ENCODE results near the gene STAT2. TPM values are rescaled to one million over a fixed set of nuclear protein-coding genes. Genes with fewer than 3 reads are reported as not detected.
"Not testable (repeated sequence)": the region's sequence is repeated elsewhere in the genome, so short reads cannot be mapped to it uniquely, and the experiment has no call there.

Gene STAT2
- total RNA-seq, 1 donor from 2014 or later = 257 TPM

- H2AFZ ChIP-seq (ENCODE audit: low read depth, low read length) = no peak overlapping the region
- no peak overlapping the region for H3K4me3 Mint-ChIP-seq (ENCODE audit: unreplicated experiment)
- peaks cover 9% of the 10 kb centered on the region for H4K20me1 ChIP-seq (ENCODE audit: insufficient read depth, low read length)
- no peak for FAIRE-seq
- H3K9me3 Mint-ChIP-seq (ENCODE audit: unreplicated experiment) = no peaks in the 10 kb centered on the region
- no peak for TF ChIP-seq EZH2 (IDR thresholded peaks at IDR 0.05; ENCODE audit: insufficient read depth, low read length)
- no peak for TF ChIP-seq CTCF (IDR thresholded peaks at IDR 0.05; ENCODE audit: insufficient read depth, low read depth, low read length)
- no peak overlapping the region for H3K4me3 ChIP-seq (ENCODE audit: insufficient read depth, low read depth, low read length)
- no peak overlapping the region for H3K27ac Mint-ChIP-seq (ENCODE audit: unreplicated experiment)
- peaks cover 36% of the 10 kb centered on the region for H3K36me3 Mint-ChIP-seq (ENCODE audit: low read depth, unreplicated experiment)
- no peak overlapping the region for H3K9ac ChIP-seq (ENCODE audit: low read length)
- H3K4me1 ChIP-seq (ENCODE audit: insufficient read depth, low read length) = no peaks in the 10 kb centered on the region
- H3K27ac ChIP-seq (ENCODE audit: low read depth, low read length) = no peak overlapping the region
- DNase-seq (ENCODE audit: low read depth) = no peak
- no peaks in the 10 kb centered on the region for H3K9me3 ChIP-seq (ENCODE audit: insufficient read depth, low read depth, low read length)
- peaks cover 7% of the 10 kb centered on the region for H3K4me1 Mint-ChIP-seq (ENCODE audit: low read depth, unreplicated experiment)
- no peaks in the 10 kb centered on the region for H3K27me3 ChIP-seq (ENCODE audit: insufficient read depth, low read length)
- no peaks in the 10 kb centered on the region for H3K27me3 Mint-ChIP-seq (ENCODE audit: low read depth, unreplicated experiment)
- H3K4me2 ChIP-seq (ENCODE audit: low read length) = no peak overlapping the region
- H3K36me3 ChIP-seq (ENCODE audit: insufficient read depth, low read length) = peaks cover 50% of the 10 kb centered on the region
- H3K79me2 ChIP-seq (ENCODE audit: insufficient read depth, low read length) = peaks cover 8% of the 10 kb centered on the region
These were observed 8.6 kb downstream of the STAT2 start for GRCh38 chr12:56351325-56351724.

GRCh38 chr12:56350662-56351061, 9.2 kb downstream of the STAT2 start:
- Histone ChIP-seq H3K9ac (ENCODE audit: low read length) (no peak overlapping the region), H3K36me3 (ENCODE audit: insufficient read depth, low read length) (peaks cover 43% of the 10 kb centered on the region), H2AFZ (ENCODE audit: low read depth, low read length) (no peak overlapping the region), H3K27ac (ENCODE audit: low read depth, low read length) (no peak overlapping the region), H3K9me3 (ENCODE audit: insufficient read depth, low read depth, low read length) (no peaks in the 10 kb centered on the region), H3K4me1 (ENCODE audit: insufficient read depth, low read length) (no peaks in the 10 kb centered on the region), H3K4me2 (ENCODE audit: low read length) (no peak overlapping the region), H3K27me3 (ENCODE audit: insufficient read depth, low read length) (no peaks in the 10 kb centered on the region), H4K20me1 (ENCODE audit: insufficient read depth, low read length) (peaks cover 5% of the 10 kb centered on the region), H3K79me2 (ENCODE audit: insufficient read depth, low read length) (peaks cover 2% of the 10 kb centered on the region), H3K4me3 (ENCODE audit: insufficient read depth, low read depth, low read length) (no peak overlapping the region)
- Mint-ChIP-seq H3K27ac (ENCODE audit: unreplicated experiment) (peak overlapping the region; percentile 24), H3K27me3 (ENCODE audit: low read depth, unreplicated experiment) (no peaks in the 10 kb centered on the region), H3K9me3 (ENCODE audit: unreplicated experiment) (no peaks in the 10 kb centered on the region), H3K4me3 (ENCODE audit: unreplicated experiment) (no peak overlapping the region), H3K36me3 (ENCODE audit: low read depth, unreplicated experiment) (peaks cover 38% of the 10 kb centered on the region), H3K4me1 (ENCODE audit: low read depth, unreplicated experiment) (peaks cover 3% of the 10 kb centered on the region)
- FAIRE-seq (no peak), DNase-seq (ENCODE audit: low read depth) (no peak)
- TF ChIP-seq CTCF (IDR thresholded peaks at IDR 0.05; ENCODE audit: insufficient read depth, low read depth, low read length) (no peak), EZH2 (IDR thresholded peaks at IDR 0.05; ENCODE audit: insufficient read depth, low read length) (no peak)

GRCh38 chr12:56348776-56349175, 11.1 kb downstream of the STAT2 start:
- Mint-ChIP-seq H3K27me3 (ENCODE audit: low read depth, unreplicated experiment) (no peaks in the 10 kb centered on the region), H3K4me1 (ENCODE audit: low read depth, unreplicated experiment) (peaks cover 3% of the 10 kb centered on the region), H3K9me3 (ENCODE audit: unreplicated experiment) (no peaks in the 10 kb centered on the region), H3K36me3 (ENCODE audit: low read depth, unreplicated experiment) (peaks cover 39% of the 10 kb centered on the region), H3K27ac (ENCODE audit: unreplicated experiment) (no peak overlapping the region), H3K4me3 (ENCODE audit: unreplicated experiment) (no peak overlapping the region)
- Histone ChIP-seq H2AFZ (ENCODE audit: low read depth, low read length) (no peak overlapping the region), H3K36me3 (ENCODE audit: insufficient read depth, low read length) (peaks cover 34% of the 10 kb centered on the region), H3K4me3 (ENCODE audit: insufficient read depth, low read depth, low read length) (no peak overlapping the region), H4K20me1 (ENCODE audit: insufficient read depth, low read length) (no peaks in the 10 kb centered on the region), H3K27me3 (ENCODE audit: insufficient read depth, low read length) (no peaks in the 10 kb centered on the region), H3K9me3 (ENCODE audit: insufficient read depth, low read depth, low read length) (no peaks in the 10 kb centered on the region), H3K4me1 (ENCODE audit: insufficient read depth, low read length) (no peaks in the 10 kb centered on the region), H3K79me2 (ENCODE audit: insufficient read depth, low read length) (no peaks in the 10 kb centered on the region), H3K9ac (ENCODE audit: low read length) (no peak overlapping the region), H3K27ac (ENCODE audit: low read depth, low read length) (no peak overlapping the region), H3K4me2 (ENCODE audit: low read length) (no peak overlapping the region)
- no peak for TF ChIP-seq EZH2 (IDR thresholded peaks at IDR 0.05; ENCODE audit: insufficient read depth, low read length)
- no peak for TF ChIP-seq CTCF (IDR thresholded peaks at IDR 0.05; ENCODE audit: insufficient read depth, low read depth, low read length)
- DNase-seq (ENCODE audit: low read depth) = no peak
- no peak for FAIRE-seq

GRCh38 chr12:56347255-56347654, 12.7 kb downstream of the STAT2 start:
- DNase-seq (ENCODE audit: low read depth); H3K4me3 ChIP-seq (ENCODE audit: insufficient read depth, low read depth, low read length); H3K27me3 Mint-ChIP-seq (ENCODE audit: low read depth, unreplicated experiment); FAIRE-seq; H3K4me3 Mint-ChIP-seq (ENCODE audit: unreplicated experiment); H2AFZ ChIP-seq (ENCODE audit: low read depth, low read length); H3K27ac ChIP-seq (ENCODE audit: low read depth, low read length); H3K9me3 Mint-ChIP-seq (ENCODE audit: unreplicated experiment); H3K4me1 Mint-ChIP-seq (ENCODE audit: low read depth, unreplicated experiment); H3K4me1 ChIP-seq (ENCODE audit: insufficient read depth, low read length); H3K79me2 ChIP-seq (ENCODE audit: insufficient read depth, low read length); H3K4me2 ChIP-seq (ENCODE audit: low read length); H3K9ac ChIP-seq (ENCODE audit: low read length); H3K27me3 ChIP-seq (ENCODE audit: insufficient read depth, low read length); H3K9me3 ChIP-seq (ENCODE audit: insufficient read depth, low read depth, low read length); H3K27ac Mint-ChIP-seq (ENCODE audit: unreplicated experiment); H4K20me1 ChIP-seq (ENCODE audit: insufficient read depth, low read length): not testable (repeated sequence)
- H3K36me3 Mint-ChIP-seq (ENCODE audit: low read depth, unreplicated experiment) = peaks cover 47% of the 10 kb centered on the region
- H3K36me3 ChIP-seq (ENCODE audit: insufficient read depth, low read length) = peaks cover 37% of the 10 kb centered on the region

All from astrocyte (in vitro differentiated cells and primary cell).